ENCODE data around the gene SKIDA1. TPM values are rescaled to one million over a fixed set of nuclear protein-coding genes. Genes with fewer than 3 reads are reported as not detected.

SKIDA1 gene
- total and polyA plus RNA-seq, 7 donors: 0.10 to 4.2 (median 2.9) TPM; not detected in 2

GRCh38 chr10:21467633-21468032 is 57.8 kb downstream of the SKIDA1 start:
- no peak for DNase-seq
- TF ChIP-seq POLR2A (IDR thresholded peaks at IDR 0.05): no peak
- no peak for TF ChIP-seq CTCF (IDR thresholded peaks at IDR 0.05)
- no peak for TF ChIP-seq EP300 (IDR thresholded peaks at IDR 0.05)
- no peak for TF ChIP-seq POLR2AphosphoS5 (IDR thresholded peaks at IDR 0.05)
- Histone ChIP-seq H3K27ac (no peak overlapping the region), H3K27me3 (no peaks in the 10 kb centered on the region), H3K36me3 (no peaks in the 10 kb centered on the region), H3K9me3 (no peaks in the 10 kb centered on the region), H3K4me3 (no peak overlapping the region), H3K4me1 (no peaks in the 10 kb centered on the region)
- intact Hi-C loops (cut with DNase I): no loop called here
- 90 to 98% methylated on average over 1 of the region's 1 CpG for WGBS, 2 donors

- Histone ChIP-seq H3K9me3 (no peaks in the 10 kb centered on the region), H3K27me3 (no peaks in the 10 kb centered on the region), H3K27ac (no peak overlapping the region), H3K4me3 (no peak overlapping the region), H3K4me1 (no peaks in the 10 kb centered on the region), H3K36me3 (no peaks in the 10 kb centered on the region)
- TF ChIP-seq POLR2AphosphoS5 (IDR thresholded peaks at IDR 0.05): no peak
- no peak for TF ChIP-seq EP300 (IDR thresholded peaks at IDR 0.05)
- no peak for TF ChIP-seq POLR2A (IDR thresholded peaks at IDR 0.05)
- no peak for TF ChIP-seq CTCF (IDR thresholded peaks at IDR 0.05)
- intact Hi-C loops (cut with DNase I): no loop called here
- DNase-seq: peak; percentile 17
- 86 to 89% methylated on average over 7 of the region's 7 CpGs for WGBS, 2 donors
Measured at GRCh38 chr10:21464134-21464533, 61.3 kb downstream of the SKIDA1 start.

Small RNA genes lying within 50 kb of the gene (small RNA-seq; reads per million reads assigned to genes)
- gene MIR1915: 0 reads per million in 3 donors
- gene RF00019: 0 reads per million in 3 donors
- gene RNU6-306P: 0 reads per million in 3 donors

Other genes with a start within 250 kb of the SKIDA1 start
- gene MLLT10, start 8.6 kb upstream of the SKIDA1 start, total RNA-seq: 10 to 100 TPM; 36.0 to 53.7 (median 45.1) TPM
- gene MLLT10, start 8.6 kb upstream of the SKIDA1 start, polyA plus RNA-seq: 10 to 100 TPM in 2 of 3 donors, 1 to 10 TPM in 1; 8.6 to 16.1 (median 10.2) TPM